ENCODE measurements around the gene DGKA. TPM values are rescaled to one million over a fixed set of nuclear protein-coding genes. Genes with fewer than 3 reads are reported as not detected.
A peak's percentile ranks its signal among the peaks of the same experiment; 100 is the strongest.
"Not testable (repeated sequence)": the region's sequence is repeated elsewhere in the genome, so short reads cannot be mapped to it uniquely, and the experiment has no call there.

The DGKA gene
- total RNA-seq, 1 experiment from 2014 or later, result 31.3 TPM

GRCh38 chr12:55996715-55997534 is 66.0 kb downstream of the DGKA start, which contains the start of gene SUOX:
Gene SUOX (plus strand): TSS chr12:55997276. CDS start chr12:56002222, 4,946 bp downstream.
- peak; percentile 97 for DNase-seq (ENCODE audit: low read depth)

GRCh38 chr12:55997535-55997859 is 66.5 kb downstream of the DGKA start:
- no peak for DNase-seq (ENCODE audit: low read depth)

- DNase-seq (ENCODE audit: low read depth), result not testable (repeated sequence)
Observed at GRCh38 chr12:55999522-55999921, 68.6 kb downstream of the DGKA start.

- DNase-seq (ENCODE audit: low read depth), result not testable (repeated sequence)
Observed at GRCh38 chr12:55999999-56000540, 69.1 kb downstream of the DGKA start.

- no peak for DNase-seq (ENCODE audit: low read depth)
Observed at GRCh38 chr12:56001487-56002100, 70.6 kb downstream of the DGKA start.

GRCh38 chr12:56003376-56003775 is 72.4 kb downstream of the DGKA start:
- not testable (repeated sequence) for DNase-seq (ENCODE audit: low read depth)

Other genes starting within 250 kb of the DGKA start
- 4.2 and 7.9 TPM in 2 replicates for gene ITGA7, start 223.3 kb upstream of the DGKA start, total RNA-seq (2014; rRNA removed; shearing (Covaris generic))
- 115 and 120 TPM in 2 replicates for gene BLOC1S1, start 215.1 kb upstream of the DGKA start, total RNA-seq (2014; rRNA removed; shearing (Covaris generic))
- gene RDH5, start 210.8 kb upstream of the DGKA start, total RNA-seq (2014; rRNA removed; shearing (Covaris generic)), result 2.0 and 3.2 TPM in 2 replicates
- 1,074 and 1,218 TPM in 2 replicates for gene CD63, start 202.2 kb upstream of the DGKA start, total RNA-seq (2014; rRNA removed; shearing (Covaris generic))
- 3.9 and 7.1 TPM in 2 replicates for gene GDF11, start 188.0 kb upstream of the DGKA start, total RNA-seq (2014; rRNA removed; shearing (Covaris generic))
- gene SARNP, start 113.4 kb upstream of the DGKA start, total RNA-seq (2014; rRNA removed; shearing (Covaris generic)), result 144 and 154 TPM in 2 replicates
- 22.5 and 48.2 TPM in 2 replicates for gene ORMDL2, start 113.1 kb upstream of the DGKA start, total RNA-seq (2014; rRNA removed; shearing (Covaris generic))
- gene DNAJC14, start 101.6 kb upstream of the DGKA start, total RNA-seq (2014; rRNA removed; shearing (Covaris generic)), result 34.5 and 42.3 TPM in 2 replicates
- 1.5 and 2.9 TPM in 2 replicates for gene MMP19, start 88.2 kb upstream of the DGKA start, total RNA-seq (2014; rRNA removed; shearing (Covaris generic))
- gene PYM1, start 3.3 kb upstream of the DGKA start, total RNA-seq (2014; rRNA removed; shearing (Covaris generic)), result 26.8 and 28.0 TPM in 2 replicates
- gene PMEL, start 34.9 kb downstream of the DGKA start, total RNA-seq (2014; rRNA removed; shearing (Covaris generic)), result 0.54 and 0.69 TPM in 2 replicates
- gene CDK2, start 35.7 kb downstream of the DGKA start, total RNA-seq (2014; rRNA removed; shearing (Covaris generic)), result 112 and 148 TPM in 2 replicates
- 58.1 and 71.3 TPM in 2 replicates for gene RAB5B, start 42.9 kb downstream of the DGKA start, total RNA-seq (2014; rRNA removed; shearing (Covaris generic))
- 9.7 and 17.0 TPM in 2 replicates for gene SUOX, start 66.1 kb downstream of the DGKA start, total RNA-seq (2014; rRNA removed; shearing (Covaris generic))
- gene IKZF4, start 89.9 kb downstream of the DGKA start, total RNA-seq (2014; rRNA removed; shearing (Covaris generic)), result 0.57 and 1.2 TPM in 2 replicates
- 1,969 and 2,525 TPM in 2 replicates for gene RPS26, start 110.8 kb downstream of the DGKA start, total RNA-seq (2014; rRNA removed; shearing (Covaris generic))
- gene ERBB3, start 149.0 kb downstream of the DGKA start, total RNA-seq (2014; rRNA removed; shearing (Covaris generic)), result 0.37 TPM in 1 of 2 replicates, not detected in the other
- 134 and 184 TPM in 2 replicates for gene PA2G4, start 173.4 kb downstream of the DGKA start, total RNA-seq (2014; rRNA removed; shearing (Covaris generic))
- gene RPL41, start 185.5 kb downstream of the DGKA start, total RNA-seq (2014; rRNA removed; shearing (Covaris generic)), result 2,885 and 2,938 TPM in 2 replicates
- gene ZC3H10, start 187.1 kb downstream of the DGKA start, total RNA-seq (2014; rRNA removed; shearing (Covaris generic)), result 1.4 and 2.1 TPM in 2 replicates
- 86.5 and 117 TPM in 2 replicates for gene ESYT1, start 197.1 kb downstream of the DGKA start, total RNA-seq (2014; rRNA removed; shearing (Covaris generic))
- gene MYL6B, start 221.4 kb downstream of the DGKA start, total RNA-seq (2014; rRNA removed; shearing (Covaris generic)), result 84.5 and 88.7 TPM in 2 replicates
- 2,913 and 3,348 TPM in 2 replicates for gene MYL6, start 227.2 kb downstream of the DGKA start, total RNA-seq (2014; rRNA removed; shearing (Covaris generic))

Data from M059J (cell line).